ENCODE data around the gene MAP2K4.

MAP2K4 gene

DNA sequence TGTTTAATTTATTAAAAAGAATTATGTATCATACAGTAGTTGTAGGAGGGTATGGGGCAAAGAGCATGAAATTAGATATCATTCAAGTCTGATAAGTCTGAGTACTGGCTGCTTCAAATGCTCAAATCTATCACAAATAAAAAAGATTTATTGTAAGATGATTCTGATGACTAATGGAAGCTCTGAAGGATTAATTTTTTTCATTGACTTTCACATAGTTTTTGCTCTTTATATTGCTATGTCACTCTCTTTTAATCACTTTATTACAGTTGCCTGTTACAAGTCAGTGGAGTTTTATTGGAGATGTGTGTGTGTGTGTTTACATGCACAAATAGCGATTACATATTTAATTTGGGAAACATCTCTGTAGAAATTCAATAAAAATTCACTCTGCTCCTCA, 15.0 kb downstream of the MAP2K4 start:
- no peak overlapping the region for H3K4me3 ChIP-seq (replicated peaks; ENCODE audit: low read depth, low read length)
- TF ChIP-seq, protein P1, sequence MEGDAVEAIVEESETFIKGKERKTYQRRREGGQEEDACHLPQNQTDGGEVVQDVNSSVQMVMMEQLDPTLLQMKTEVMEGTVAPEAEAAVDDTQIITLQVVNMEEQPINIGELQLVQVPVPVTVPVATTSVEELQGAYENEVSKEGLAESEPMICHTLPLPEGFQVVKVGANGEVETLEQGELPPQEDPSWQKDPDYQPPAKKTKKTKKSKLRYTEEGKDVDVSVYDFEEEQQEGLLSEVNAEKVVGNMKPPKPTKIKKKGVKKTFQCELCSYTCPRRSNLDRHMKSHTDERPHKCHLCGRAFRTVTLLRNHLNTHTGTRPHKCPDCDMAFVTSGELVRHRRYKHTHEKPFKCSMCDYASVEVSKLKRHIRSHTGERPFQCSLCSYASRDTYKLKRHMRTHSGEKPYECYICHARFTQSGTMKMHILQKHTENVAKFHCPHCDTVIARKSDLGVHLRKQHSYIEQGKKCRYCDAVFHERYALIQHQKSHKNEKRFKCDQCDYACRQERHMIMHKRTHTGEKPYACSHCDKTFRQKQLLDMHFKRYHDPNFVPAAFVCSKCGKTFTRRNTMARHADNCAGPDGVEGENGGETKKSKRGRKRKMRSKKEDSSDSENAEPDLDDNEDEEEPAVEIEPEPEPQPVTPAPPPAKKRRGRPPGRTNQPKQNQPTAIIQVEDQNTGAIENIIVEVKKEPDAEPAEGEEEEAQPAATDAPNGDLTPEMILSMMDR (IDR thresholded peaks at IDR 0.05; ENCODE audit: low read length, missing control alignments) = no peak
- no peak for DNase-seq (ENCODE audit: low read depth)

DNA sequence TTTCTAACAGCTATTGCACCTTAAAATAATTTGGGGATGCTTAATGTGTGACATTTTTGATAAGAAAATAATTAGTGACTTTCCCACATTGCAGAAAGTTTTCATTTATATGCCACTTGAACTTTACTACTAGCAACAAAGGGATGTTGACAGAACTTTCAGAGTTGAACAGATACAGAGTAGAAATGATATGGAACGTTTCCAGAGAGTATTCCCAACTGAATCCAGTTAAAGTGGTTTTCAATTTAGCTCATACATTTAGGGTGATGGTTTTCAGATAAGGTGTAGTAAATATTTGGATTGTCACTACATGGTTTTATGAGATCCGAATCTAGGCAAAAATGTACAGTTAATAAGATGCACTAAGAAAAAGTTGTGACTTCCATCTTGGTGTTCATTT, 17.3 kb downstream of the MAP2K4 start:
- DNase-seq (ENCODE audit: low read depth) = no peak
- TF ChIP-seq, protein P1 (IDR thresholded peaks at IDR 0.05; ENCODE audit: low read length, missing control alignments) = no peak

DNA sequence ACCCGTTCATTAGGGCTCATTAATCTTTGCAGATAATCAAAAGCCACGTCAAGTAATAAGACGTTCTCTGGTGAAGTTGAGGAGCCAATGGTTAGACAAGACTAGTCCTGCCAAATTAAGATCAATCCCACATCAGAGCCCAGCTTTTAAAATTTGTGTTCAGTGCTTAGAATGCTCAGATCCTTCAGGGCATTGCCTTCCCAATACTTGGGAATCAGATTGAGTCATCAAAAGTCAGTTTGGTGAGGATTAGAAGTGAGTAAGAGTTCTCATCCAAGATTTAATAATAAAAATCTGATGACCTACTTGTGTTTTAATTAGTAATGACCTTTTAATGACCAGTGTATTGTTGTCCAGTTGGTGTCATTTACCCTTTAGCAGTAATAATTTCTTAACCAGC, 19.8 kb downstream of the MAP2K4 start:
- no peak for DNase-seq (ENCODE audit: low read depth)
- no peak overlapping the region for H3K4me3 ChIP-seq (replicated peaks; ENCODE audit: low read depth, low read length)
- TF ChIP-seq, protein P1 (IDR thresholded peaks at IDR 0.05; ENCODE audit: low read length, missing control alignments) = no peak

More for the DNA sequence above, 17.3 kb downstream of the MAP2K4 start:
- no peak overlapping the region for H3K4me3 ChIP-seq (replicated peaks; ENCODE audit: low read depth, low read length)

DNA sequence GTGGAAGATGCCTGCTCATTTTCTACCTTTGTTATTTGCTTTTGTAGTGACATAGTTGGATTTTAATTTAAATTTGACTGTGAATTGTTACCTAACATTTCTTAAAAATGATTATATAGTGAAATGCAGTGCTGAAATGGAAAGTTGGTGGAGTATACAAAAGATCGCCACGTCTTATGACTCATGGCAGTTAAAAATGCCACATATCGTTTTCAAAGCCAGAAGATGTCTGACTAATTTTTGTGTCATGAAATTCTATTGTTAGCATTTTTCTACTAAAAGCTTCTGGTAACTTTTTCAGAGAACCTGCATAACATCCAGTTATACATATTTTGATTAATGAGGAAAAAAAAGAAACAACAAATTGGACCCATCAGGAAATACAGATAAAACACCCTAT, 20.6 kb downstream of the MAP2K4 start:
- peak overlapping the region; percentile 2 for H3K4me3 ChIP-seq (replicated peaks; ENCODE audit: low read depth, low read length)
- TF ChIP-seq, protein P1 (IDR thresholded peaks at IDR 0.05; ENCODE audit: low read length, missing control alignments) = no peak
- DNase-seq (ENCODE audit: low read depth) = peak; percentile 81

DNA sequence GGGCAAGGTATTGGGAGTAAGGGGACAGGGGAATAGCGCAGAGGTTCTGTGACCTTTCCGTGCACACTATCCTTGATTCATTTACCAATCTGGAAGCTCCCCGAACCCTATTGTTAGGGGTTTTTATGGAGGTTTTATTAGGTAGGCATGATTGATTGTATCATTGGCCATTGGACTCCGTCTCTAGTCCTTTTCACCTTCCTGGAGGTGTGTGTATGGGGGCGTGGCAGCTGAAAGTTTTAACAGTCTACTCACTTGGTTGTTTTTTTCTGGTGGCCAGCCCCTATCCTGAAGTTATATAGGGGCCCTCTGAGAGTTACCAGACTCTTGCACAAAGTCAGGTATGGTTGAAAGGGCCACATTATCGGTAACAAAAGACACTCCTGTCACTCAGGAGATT, 23.0 kb downstream of the MAP2K4 start:
- TF ChIP-seq, protein P1 (IDR thresholded peaks at IDR 0.05; ENCODE audit: low read length, missing control alignments) = no peak
- no peak overlapping the region for H3K4me3 ChIP-seq (replicated peaks; ENCODE audit: low read depth, low read length)
- no peak for DNase-seq (ENCODE audit: low read depth)

DNA sequence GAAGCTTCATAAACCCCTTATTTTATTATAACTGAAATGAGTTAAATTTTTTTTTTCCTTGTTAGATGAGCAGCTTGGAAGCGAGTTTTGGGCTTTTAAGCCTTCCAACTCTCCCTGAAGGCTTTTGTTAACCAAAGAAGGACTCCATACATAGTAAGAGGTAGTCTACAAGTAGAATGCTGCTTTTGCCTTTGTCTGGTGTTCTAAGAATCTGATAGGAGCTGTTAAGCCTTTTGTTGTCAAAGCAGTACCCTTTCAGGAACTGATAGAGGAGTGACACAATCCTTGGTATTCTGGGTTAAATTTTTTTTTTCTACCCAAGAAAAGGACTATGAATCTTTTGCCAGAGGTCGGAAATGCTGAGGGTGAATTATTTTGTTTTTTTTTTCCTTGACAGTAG, 26.1 kb downstream of the MAP2K4 start:
- no peak overlapping the region for H3K4me3 ChIP-seq (replicated peaks; ENCODE audit: low read depth, low read length)
- TF ChIP-seq, protein P1 (IDR thresholded peaks at IDR 0.05; ENCODE audit: low read length, missing control alignments) = no peak
- no peak for DNase-seq (ENCODE audit: low read depth)

DNA sequence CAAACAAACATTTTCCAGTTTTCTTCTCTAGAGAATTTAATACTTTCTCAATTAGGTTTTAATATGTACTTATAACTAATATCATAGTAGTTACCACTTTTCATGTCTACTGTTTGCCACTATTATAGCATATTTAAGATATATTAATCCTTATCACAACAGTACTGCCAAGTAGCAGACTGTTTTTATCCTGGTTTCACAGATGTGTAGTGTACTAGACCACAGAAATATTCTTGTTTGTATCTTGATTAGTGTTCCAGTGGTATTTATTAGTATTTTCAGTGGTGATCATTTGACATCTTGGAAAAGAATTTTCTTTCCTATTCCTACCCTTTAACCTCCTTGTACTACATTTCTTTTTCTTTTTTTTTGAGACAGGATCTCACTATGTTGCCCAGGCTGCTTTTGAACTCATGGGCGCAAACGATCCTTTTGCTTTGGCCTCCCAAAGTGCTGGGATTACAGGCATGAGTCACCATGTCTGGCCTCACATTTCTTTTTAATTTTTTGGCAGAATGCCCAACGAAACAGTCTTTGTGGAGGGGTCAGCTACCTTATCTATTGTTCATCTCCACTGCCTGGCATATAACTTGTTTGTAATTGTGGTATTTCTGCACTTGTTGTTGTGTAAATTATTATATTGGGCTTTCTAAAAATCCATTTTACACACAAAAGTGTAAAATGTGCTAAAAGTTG, 27.2 kb downstream of the MAP2K4 start:
- H3K4me3 ChIP-seq (replicated peaks; ENCODE audit: low read depth, low read length) = no peak overlapping the region
- TF ChIP-seq, protein P1 (IDR thresholded peaks at IDR 0.05; ENCODE audit: low read length, missing control alignments) = no peak
- peak; percentile 24 for DNase-seq (ENCODE audit: low read depth)

Measured in fibroblast of pulmonary artery (primary cell).